NCI-H2081 (cell line): Measurements from ENCODE around the gene NPDC1.

Experiments used
- DNase-seq, 2 experiments: peaks; one replicate each; lab custom pipeline; 2025; lab: John Stamatoyannopoulos, UW

NPDC1 gene

DNA sequence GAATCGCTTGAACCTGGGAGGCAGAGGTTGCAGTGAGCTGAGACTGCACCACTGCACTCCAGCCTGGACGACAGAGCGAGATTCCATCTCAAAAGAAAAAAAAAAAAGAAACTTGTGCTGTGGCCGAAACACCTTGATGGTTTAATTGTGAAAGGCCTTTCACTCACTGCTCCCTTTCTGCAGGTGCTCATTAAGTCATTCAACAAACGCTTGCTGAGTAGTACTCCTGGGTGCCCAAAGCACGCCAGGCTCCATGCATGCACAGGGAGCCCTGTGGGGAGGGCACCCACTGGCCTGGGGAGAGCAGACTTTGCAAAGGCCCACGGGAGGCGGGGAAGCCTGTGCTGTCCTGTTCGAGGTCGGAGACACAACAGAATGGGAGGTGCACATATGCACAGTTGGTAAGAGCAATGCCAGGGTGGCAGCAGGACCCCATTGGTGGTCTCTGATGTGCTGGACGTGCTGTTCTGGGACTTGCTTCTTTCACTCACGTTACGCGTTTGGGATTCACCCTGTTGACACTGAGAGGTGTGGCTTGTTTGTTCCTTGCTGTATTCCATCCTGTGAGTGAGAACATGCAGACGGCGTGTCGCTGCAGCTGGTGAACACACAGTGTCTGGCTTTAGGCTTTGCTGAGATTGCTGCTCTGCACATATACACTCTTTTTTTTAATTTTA, 10.9 kb upstream of the NPDC1 start:
- DNase-seq, result peak in 1 of 2 experiments; percentile 37

DNA sequence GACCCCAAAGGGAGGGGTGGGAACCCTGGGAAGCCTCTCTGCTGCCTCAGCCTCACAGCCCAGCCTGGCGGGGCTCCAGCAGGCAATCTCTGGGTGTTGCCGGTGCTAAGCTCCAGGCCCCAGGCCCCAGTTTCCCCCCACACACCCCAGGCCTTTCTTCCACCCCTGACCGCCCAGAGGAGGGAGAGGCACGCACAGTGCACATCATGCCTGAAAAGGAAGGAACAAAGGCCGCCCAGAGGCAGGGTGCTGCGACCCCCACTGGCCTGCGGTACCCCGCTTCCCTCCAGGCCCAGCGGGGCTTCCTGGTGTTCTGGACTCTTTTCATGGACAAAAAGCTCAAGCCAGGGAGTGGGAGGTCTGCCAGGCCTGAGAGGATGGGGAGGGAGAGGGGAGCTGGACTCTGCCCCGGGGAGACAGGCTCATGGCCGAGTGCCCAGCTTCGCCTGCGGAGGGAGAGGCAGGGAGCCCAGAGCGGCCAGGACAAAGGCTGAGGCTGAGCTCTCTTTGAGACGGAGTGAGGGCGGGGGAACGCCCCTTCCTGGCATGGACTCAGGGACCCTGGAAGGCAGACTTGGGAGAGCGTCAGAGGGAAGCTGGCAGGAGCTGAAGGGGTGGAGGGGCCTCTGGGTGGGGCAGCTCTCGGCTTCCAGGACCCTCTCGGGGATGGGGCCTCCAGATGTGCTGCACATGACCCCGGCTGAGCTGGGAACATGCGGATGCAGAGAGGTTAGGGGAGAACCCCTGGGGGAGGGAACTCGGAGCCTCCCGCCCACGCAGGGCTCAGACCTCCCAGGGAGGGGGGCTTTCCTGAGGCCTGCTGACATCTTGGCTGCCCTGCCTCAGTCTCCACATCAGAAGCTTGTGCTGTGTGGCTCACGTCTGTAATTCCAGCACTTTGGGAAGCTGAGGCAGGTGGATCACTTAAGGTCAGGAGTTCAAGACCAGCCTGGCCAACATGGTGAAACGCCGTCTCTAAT, 9.7 kb upstream of the NPDC1 start:
- peak; percentile 75 to 86 for DNase-seq

DNA sequence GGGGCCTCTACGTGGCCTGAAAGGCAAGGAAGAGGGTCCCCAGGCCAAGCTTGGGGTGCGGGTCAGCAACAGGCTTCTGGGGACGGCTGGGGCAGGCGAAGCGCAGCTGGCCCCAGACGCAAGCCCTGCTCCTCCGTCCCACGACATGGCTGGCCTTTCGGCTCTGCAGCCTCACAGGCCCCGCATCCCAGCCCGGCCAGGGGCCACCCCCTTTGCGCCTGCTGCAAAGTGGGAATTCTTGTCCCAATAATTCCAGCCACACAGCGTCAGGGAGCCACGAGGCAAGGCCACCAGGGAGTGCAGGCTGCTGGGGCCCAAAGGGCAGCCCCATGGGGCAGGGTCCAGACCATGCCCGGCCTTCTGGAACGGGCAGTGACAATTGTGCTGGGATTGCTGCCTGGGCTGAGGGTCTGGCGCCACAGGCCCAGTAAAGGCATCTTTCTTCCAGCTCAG, 9.0 kb upstream of the NPDC1 start:
- DNase-seq, result no peak

DNA sequence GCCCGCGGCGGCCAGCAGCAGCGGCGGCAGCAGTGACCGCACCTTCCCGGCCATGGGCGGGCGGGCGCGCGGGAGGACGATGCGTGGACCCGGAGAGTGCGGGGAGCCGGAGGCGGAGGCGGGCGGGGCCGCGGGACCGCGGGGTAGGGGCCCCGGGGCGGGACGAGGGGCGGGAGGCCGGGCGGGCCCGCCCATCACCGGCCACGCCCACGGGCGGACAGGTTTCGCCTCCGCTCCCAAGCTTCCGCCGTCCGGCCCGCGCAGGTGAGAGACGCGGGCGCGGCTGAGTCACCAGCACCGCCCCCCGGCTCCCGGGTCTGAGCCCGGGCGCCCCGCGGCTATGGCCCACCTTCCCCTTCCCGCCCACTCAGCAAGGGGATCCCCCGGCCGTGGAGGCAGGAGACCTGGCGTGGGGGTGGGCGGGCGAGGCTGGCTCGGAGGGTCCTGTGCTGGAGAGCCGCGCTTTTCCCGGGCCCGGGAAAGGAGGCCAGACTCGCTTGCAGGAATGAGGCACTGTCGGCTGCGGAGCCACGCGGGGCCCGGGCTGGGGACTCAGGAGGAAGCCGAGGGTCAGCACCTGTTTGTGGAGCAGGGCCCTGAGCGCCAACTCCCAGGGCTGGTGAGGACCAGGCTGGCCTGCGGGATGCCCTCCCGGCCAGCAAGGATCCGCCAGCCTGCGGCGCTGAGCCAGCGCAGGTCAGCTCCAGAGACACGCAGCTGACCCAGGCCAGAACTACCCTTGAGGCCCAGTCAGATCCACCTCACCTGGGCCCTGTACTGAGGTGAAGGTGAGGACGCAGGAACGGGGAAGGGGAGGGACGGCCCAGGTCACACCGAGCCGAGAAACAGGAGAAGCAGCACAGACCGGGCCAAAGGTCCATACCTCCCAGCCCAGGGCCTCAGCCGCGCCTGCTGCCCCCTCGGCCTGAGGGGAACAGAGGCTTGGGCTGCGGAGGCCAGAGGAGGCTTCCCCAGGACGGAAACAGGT, 8.3 kb upstream of the NPDC1 start, which contains the start of gene ENTPD2:
Gene ENTPD2, minus strand, starts transcription at position 118 of the 988 bp plus-strand sequence. Its CDS starts 64 bp downstream, at position 54.
- peak; percentile 65 to 69 for DNase-seq

DNA sequence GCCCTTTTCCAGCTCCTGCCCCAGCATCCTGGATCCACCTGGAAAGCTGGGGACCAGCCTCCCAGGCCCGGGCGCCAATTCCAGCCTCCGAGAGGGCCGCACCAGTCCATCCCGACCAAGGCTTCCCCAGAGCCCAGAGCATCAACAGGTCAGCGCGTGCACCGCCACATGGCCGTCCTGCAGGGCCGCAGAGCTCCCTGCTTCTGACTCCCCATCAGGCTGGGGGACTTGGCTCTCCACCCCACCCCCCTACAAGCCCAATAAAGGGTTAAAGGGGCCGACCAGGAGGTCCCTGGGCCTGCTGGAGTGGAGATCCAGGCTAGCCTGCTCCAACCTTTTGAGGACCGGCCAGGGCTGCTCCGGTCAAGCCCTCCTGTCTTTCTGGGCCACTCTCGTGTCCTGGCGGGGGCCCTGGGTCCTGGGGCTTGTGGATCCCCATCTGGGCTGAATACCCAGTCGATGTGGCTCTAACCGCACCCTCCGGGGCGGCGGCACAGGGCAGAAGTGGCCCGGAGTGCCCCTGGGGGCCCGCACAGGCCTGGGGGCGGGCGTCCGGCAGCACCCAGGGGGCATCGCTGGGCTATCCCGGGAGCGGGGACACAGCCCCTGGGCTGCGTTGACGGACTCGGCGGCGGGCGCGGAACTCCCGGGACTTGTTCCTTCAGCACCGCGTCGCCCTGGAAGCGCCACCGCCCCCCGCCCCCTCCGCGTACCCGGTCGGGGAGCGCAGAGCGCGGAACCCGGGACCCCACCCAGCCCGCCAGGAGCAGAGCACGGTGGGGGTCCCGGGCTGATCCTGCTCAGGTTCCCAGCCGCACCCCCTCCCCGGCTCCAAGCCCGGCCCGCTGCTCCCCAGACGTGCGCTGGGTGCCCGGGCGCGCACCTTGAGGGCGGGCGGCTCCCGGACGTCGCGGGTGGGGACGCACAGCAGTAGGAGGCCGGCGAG, 7.3 kb upstream of the NPDC1 start:
- DNase-seq, result no peak

DNA sequence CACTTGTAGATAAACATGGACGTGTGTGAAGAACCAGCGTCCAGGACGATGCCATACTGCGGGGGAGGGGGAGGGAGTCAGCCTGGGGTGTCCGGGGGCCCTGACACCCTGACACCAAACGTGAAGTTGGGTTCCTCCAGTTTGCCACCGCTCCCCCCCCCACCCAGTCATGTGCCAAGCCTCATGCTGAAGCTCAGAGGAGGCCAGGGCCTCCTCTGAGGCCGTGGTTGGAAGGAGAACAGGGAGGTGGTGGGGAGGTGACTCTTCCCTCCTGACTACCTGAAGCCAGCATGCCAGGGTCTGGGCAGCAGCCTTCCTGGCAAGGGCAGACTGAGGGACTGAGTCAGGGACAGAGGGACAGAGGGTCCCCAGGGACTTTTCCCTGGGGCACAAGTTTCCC, 6.3 kb upstream of the NPDC1 start:
- no peak for DNase-seq

DNA sequence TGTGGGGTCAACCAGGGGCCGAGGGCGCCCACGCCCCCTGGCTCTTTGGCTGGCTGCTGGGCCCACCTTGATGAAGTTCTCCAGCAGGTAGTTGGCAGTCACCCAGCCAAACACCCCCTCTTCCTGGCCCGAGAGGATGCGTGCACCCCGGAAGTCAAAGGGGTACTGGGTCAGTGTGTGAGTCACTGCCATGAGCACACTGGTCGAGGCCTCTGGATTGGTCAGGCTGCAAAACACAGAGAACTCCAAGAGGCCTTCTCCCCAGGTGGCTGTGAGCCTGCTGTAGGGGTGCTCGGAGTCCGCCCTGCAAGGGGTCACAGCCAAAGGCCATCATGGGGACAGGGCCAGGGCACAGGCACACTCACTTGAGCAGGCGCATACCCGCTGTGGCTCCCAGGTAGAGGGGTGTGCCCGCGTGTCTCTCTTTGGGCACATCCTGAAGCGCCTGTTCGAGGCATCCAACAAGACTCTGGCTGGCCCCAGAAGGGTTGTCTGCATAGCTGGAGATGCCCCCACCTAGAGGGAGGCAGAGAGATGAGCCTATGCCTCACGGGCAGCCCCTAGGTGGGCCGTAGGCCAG, 5.3 kb upstream of the NPDC1 start:
- no peak for DNase-seq

DNA sequence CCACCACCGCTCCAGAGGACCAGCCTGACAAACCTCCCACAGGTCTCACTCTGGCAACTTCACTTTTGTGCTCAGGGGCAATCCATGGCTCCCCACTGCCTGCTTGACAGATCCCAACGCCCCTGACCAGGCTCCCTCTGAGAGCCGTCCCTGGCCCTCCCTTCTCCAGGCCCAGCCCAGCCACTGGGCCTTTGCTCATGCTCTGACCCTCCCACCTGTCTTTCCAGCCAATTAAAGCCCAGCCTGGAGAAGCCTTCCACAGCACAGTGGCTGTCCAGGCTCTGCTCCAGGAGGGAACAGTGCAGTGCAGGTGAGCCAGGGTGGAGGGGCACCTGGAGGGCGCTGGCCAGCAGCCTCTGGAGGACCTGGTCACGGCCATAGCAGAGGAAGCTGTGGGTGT, 4.6 kb upstream of the NPDC1 start:
- no peak for DNase-seq

DNA sequence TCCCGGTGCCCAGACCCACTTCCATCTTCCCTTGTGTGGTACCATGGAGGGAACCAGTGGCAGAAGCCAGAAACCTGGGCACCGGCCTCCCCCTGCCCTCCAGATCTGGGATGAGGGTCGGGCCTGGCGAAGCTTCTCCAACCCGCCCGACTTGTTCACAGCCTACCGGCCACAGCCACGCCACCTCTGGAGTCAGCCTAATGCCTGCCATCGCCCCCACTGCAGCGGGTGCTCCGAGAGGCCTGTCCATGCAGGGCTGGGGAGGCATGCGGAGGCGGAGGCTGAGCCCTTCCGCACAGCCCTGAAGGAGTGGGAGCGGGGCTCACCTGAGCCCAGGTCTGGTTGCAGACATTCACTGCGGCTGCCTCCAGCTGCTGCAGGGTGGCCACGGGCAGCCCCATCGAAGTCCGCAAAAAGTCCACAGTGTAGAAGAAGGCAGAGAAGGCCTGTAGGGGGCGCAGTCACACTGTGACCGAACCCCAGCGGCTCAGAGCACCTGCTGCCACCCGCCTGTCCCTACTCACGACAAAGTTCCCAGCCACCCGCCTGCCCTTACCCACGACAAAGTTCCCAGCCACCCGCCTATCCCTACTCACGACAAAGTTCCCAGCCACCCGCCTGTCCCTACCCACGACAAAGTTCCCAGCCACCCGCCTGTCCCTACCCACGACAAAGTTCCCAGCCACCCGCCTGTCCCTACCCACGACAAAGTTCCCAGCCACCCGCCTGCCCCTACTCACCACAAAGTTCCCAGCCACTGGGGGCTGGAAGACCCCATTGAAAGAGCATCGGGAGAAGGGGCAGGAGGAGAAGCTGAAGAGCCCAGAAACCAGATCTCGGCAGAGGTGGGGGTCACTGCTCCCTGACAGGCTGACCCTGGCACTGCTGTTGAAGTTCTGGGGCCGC, 3.8 kb upstream of the NPDC1 start:
- DNase-seq, result peak; percentile 38 to 56

DNA sequence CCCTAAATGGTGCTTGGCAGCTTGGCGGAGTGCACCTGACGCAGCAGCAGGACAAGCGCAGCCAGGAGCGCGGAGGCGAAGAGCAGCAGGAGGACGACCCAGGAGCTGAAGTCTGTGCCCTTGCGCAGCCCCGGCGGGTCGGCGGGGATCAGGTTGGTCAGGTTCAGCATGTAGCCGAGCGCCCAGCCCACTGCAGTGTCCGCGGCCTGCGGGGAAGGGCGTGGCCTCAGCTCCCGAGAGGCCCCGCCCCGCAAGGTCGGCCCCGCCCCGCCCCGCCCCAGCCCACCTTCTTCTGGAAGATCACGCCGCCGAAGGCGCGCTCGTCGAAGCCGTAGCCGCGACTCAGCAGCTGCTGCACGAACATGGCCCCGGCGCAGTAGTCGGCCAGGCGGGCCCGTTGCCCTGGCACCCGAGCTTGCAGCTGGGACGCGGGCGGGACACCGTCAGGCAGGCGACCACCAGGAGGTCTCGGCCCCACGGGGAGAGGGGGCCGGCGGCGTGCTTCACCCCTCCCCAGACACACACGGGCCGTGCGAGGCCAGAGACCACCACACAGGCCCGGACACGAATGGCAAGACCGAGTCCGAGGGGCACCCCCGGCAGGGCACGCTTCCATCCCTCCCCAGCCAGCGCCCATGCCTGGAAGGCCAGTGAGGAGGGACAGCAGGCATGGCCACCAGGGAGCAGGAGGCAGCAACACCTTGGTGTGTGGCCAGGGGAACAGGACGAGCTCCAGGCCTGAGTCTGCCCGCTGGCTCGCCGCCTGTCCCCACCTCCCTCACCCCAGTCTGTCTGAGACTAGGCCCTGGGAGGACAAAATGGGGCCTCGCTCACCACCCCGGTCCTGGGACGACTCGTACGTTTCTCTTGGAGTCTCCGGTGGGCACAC, 2.9 kb upstream of the NPDC1 start:
- no peak for DNase-seq

DNA sequence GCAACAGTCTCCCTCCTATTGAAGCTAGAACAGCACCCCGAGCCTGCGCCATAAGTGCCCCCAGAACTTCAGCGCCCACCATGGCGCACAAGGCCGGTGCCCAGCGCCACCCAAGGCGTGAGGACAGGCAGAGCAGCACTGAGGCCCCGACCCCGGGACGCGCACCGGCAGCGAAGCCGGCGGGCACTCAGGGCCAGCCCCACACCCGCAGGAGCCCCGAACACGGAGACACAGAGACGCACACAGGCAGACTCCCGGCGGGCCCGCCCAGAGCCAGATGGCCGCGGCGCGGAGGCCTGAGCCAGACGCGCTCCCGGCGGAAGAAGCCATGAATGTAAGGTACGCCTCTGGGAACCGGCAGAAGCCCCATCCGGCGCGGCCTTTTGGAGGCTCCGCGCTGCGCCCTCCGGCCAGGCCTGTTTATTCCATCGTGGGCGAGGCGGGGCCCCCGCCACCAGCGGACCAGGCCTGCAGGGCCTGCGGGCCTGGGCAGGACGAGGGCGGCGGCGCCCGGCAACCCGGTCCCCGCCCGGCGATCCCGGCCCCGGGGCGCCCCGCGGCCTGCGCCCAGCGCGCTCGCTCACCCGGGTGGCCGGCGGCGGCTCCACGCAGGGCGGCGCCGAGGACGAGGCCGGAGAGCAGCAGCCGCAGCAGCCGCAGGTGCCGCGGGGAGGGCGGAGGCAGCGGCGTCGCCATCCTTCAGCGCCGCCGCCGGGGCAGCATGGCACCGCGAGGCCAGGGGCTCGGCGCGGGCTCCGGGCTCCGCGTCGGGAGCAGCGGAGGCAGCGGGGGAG, 486 bp downstream of the NPDC1 start:
- DNase-seq, result peak; percentile 34 to 52

DNA sequence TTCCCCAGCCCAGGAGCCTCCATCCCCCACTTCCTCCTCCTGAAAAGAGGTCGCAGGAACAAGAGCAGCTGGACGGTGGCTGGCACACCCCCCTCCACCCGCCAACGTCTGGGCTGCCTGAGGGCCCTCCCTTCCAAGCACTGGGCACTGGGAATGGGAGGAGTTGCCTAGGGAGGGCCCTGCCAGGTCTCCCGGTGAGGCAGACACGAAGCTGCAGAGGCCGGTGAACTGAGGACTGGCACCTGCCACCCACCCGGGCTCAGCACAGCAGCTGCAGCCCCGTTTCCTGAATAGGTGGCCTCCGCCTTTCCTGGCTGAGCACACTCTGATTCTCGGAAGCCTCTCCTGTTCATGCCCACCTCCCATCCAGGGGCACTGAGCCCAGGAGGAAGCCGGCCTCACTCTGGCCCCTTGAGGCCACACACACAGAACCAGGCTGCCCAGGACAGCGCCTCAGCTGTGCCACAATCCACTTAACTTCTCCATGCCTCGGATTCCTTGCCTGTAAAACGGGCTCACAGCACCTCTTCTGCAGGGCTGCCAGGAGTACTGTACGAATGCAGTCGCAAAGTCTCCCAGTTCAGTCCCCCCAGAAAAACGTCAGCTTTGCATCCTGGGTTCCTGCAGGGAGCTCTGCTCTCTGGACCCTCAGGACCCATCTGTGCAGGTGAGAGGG, 1.3 kb downstream of the NPDC1 start:
- peak; percentile 76 to 84 for DNase-seq

DNA sequence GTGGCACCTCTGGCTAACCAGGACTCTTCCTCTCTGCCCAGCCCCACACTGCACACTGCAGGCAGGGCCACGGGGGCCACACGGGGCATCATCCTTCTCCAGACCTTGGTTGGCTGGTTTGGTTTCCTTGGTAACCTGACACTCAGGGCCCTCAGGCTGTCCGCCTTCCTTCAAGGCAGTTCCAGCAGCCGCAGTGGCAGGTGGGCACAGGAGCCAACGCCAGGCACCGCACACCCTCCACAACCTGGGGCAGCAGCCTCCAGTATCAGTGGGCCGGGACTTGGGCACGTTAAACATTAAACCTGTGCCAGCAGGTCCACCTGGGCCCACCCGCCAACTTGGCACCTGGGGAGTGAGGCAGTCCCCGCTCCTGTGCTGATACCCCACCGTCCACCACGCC, 1.9 kb downstream of the NPDC1 start:
- DNase-seq, result no peak

DNA sequence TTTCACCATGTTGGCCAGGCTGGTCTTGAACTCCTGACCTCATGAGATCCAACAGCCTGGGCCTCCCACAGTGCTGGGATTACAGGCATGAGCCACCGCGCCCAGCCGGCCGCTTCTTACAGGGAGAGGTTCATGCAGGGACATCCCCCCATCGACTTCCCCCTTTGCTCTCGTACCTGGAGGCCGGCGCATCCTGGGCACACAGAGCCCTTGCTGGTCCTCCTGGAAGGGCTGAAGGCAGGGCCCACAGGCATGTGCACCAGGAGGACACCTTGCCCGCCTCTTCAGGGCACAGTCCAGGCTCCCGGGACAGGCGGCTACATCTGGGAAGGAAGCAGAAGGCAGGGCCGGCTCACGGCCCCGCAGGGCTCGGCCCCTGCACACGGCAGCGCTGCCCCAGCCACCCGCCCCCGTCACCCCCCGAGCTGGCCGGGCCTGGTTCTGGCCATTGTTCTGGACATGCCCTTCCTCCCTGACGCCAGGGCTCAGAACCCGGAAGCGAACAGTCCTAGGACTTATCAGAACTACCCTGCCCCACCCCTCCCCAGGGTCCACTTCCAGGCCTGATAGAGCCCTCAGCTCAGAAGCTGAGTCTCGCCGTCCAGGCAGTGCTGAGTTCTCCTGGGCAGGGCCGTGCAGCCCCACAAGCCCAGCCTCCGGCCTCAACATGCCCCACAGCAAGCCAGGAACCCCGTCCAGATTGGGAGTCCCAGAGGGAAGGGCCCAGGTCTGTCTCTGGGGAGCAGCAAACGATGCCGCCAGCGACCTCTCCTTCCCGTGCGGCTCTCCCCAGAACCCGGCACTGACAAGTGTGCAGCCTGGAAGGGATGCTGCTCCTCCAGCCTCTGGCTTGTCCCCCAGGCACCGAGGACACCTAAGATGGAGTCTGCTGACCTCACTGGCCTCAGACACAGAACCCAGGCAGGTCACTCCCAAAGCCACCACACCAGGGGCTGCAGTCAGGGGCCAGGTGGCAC, 2.9 kb downstream of the NPDC1 start:
- no peak for DNase-seq

DNA sequence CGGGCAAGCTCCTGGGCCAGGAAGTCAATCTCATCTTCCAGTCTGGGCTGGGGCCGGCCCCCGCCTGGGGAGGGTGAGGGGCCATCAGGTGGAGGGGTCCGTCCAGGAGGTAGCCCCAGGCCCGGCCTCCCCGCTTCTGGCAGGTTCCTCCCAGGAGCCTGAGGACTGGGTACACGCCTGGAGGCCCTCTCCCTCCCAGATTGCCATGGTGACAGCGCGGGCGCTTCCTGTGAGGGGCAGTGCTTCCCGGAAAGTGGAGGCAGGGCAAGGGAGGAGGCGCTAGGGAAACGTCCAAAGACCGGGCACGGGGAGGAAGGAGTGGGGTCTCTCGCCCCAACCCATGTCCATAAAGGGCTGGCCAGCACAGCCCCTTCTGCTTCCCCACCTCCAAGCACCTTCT, 4.9 kb downstream of the NPDC1 start:
- DNase-seq, result no peak

DNA sequence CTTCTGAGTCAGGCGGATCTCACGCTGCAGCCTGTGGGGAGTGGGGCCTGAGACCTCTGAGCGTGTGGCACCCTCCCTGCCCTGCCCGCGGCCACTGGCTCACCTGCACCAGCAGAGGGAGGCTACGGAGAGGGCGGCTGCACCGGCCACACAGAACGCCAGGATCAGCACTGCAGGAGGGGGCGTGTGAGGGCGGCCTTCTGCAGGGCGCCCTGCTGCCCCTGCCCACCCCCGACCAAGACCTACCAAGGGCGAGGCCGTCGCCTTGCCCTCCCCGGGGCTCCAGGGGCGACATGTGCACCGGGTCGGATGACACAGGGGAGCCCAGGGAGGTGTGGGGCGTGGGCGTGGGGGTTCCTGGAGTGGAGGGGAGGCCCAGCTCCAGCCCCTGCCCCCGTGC, 5.4 kb downstream of the NPDC1 start:
- DNase-seq, result no peak
